ENCODE measurements around the gene SMYD3.

DNA sequence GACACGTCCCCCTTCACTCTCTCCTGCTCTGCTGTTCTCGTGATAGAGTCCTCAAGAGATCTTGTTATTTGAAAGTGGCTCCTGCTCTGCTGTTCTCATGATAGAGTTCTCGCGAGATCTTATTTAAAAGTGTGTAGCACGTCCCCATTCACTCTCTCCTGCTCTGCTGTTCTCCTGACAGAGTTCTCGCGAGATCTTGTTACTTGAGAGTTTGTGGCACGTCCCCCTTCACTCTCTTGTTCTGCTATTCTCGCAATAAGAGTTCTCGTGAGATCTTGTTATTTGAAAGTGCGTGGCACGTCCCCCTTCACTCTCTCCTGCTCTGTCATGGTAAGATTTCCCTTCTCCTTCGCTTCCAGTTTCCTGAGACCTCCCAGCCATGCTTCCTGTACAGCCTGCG, 47.9 kb downstream of the SMYD3 start:
- TF ChIP-seq, protein P1, sequence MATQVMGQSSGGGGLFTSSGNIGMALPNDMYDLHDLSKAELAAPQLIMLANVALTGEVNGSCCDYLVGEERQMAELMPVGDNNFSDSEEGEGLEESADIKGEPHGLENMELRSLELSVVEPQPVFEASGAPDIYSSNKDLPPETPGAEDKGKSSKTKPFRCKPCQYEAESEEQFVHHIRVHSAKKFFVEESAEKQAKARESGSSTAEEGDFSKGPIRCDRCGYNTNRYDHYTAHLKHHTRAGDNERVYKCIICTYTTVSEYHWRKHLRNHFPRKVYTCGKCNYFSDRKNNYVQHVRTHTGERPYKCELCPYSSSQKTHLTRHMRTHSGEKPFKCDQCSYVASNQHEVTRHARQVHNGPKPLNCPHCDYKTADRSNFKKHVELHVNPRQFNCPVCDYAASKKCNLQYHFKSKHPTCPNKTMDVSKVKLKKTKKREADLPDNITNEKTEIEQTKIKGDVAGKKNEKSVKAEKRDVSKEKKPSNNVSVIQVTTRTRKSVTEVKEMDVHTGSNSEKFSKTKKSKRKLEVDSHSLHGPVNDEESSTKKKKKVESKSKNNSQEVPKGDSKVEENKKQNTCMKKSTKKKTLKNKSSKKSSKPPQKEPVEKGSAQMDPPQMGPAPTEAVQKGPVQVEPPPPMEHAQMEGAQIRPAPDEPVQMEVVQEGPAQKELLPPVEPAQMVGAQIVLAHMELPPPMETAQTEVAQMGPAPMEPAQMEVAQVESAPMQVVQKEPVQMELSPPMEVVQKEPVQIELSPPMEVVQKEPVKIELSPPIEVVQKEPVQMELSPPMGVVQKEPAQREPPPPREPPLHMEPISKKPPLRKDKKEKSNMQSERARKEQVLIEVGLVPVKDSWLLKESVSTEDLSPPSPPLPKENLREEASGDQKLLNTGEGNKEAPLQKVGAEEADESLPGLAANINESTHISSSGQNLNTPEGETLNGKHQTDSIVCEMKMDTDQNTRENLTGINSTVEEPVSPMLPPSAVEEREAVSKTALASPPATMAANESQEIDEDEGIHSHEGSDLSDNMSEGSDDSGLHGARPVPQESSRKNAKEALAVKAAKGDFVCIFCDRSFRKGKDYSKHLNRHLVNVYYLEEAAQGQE (IDR thresholded peaks at IDR 0.05; ENCODE audit: insufficient read depth in 1 of 2, low read depth in 2 of 2, low read length in 1 of 2), result no peak
- TF ChIP-seq, protein P2, sequence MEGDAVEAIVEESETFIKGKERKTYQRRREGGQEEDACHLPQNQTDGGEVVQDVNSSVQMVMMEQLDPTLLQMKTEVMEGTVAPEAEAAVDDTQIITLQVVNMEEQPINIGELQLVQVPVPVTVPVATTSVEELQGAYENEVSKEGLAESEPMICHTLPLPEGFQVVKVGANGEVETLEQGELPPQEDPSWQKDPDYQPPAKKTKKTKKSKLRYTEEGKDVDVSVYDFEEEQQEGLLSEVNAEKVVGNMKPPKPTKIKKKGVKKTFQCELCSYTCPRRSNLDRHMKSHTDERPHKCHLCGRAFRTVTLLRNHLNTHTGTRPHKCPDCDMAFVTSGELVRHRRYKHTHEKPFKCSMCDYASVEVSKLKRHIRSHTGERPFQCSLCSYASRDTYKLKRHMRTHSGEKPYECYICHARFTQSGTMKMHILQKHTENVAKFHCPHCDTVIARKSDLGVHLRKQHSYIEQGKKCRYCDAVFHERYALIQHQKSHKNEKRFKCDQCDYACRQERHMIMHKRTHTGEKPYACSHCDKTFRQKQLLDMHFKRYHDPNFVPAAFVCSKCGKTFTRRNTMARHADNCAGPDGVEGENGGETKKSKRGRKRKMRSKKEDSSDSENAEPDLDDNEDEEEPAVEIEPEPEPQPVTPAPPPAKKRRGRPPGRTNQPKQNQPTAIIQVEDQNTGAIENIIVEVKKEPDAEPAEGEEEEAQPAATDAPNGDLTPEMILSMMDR (IDR thresholded peaks at IDR 0.05), result no peak
- no peak for TF ChIP-seq POLR2AphosphoS5 (IDR thresholded peaks at IDR 0.05; ENCODE audit: low read depth, low read length)
- no peak for TF ChIP-seq TCF7L2 (IDR thresholded peaks at IDR 0.05; ENCODE audit: low read depth, low read length)
- no peak for TF ChIP-seq SIN3A (IDR thresholded peaks at IDR 0.05; ENCODE audit: borderline replicate concordance, insufficient read depth, low read depth, low read length)

Measured in Panc1 (cell line).